Smooth muscle cell of bladder (primary cell): ENCODE measurements around the gene ZNF792. TPM values are rescaled to one million over a fixed set of nuclear protein-coding genes. Genes with fewer than 3 reads are reported as not detected.

Experiments used
- total RNA-seq: library from RNA; depleted of rRNA; stranded (reverse); fragments of >200 nt; gene quantifications from 2 replicates; pipeline ENCODE4 v1.2.3, GENCODE V29; 2014

Gene ZNF792
- total RNA-seq, result 3.7 and 4.2 TPM in 2 replicates

DNA sequence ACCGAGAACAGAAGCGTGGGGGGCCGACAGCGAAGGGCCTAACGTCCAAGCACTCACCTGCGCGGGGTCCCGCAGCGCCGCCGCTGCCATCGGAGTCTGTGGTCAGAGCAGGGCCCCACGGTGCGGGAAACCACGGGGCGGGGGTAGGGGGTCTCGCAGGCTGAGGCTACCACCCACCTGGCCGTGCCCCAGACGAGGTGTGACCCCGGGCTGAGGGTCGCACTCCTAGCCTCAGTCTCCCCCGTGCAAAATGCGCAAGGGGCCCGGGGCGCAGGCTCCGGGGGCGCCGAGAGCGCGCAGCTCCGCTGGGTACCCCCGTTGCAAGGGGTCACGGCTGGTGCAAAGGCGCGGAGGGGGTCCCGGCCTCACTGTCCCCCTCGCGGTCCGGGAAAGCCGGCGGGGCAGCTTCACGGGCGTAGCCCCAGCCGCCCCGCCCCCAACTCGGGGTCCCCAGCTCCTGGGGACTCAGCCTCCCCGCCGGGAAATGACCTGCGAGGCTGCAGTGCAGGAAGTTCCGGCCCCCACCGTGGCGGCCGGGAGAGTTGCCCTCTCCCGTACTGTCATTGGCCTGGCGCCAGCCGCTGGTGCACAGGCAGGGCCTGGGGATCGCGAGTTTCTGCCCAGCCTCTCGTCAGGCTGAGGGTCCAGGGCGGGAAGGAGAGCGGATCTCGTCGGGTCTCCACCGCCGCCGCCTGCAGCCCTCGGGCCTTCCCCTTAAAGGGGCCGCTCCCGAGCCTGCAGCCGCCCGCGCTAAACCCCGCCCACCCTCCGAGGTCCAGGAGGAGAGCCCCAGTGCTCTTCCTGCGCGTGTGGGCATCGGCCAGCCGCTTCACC lies at the start of gene ZNF792:
Gene ZNF792, minus strand, starts transcription at position 657 of the 834 bp plus-strand sequence. Its CDS starts 567 bp downstream, at position 90.

GRCh38 chr19:34999498-35000337 lies 35.7 kb upstream of the ZNF792 start, which contains the start of gene GRAMD1A:
TSS of gene GRAMD1A (plus strand) at chr19:35000323. CDS start at chr19:35000479, 156 bp downstream.

GRCh38 chr19:34926685-34927375 lies 37.2 kb downstream of the ZNF792 start, which contains the start of gene ZNF30:
TSS of gene ZNF30 (plus strand) at chr19:34926903. CDS start at chr19:34929948, 3,045 bp downstream.

Other genes starting within 250 kb of the ZNF792 start
- 14.6 and 16.1 TPM in 2 replicates for gene ZNF181, start 230.0 kb downstream of the ZNF792 start, total RNA-seq
- 4.7 and 5.3 TPM in 2 replicates for gene ZNF599, start 191.0 kb downstream of the ZNF792 start, total RNA-seq
- 2.2 and 2.3 TPM in 2 replicates for gene ZNF30, start 37.3 kb downstream of the ZNF792 start, total RNA-seq
- gene GRAMD1A, start 36.1 kb upstream of the ZNF792 start, total RNA-seq, result 22.7 and 24.0 TPM in 2 replicates
- gene SCN1B, start 66.2 kb upstream of the ZNF792 start, total RNA-seq, result 6.0 and 8.1 TPM in 2 replicates
- under 0.01 and 0.18 TPM in 2 replicates for gene HPN, start 77.5 kb upstream of the ZNF792 start, total RNA-seq
- gene FXYD3, start 151.6 kb upstream of the ZNF792 start, total RNA-seq, result 0.37 TPM in 1 of 2 replicates, not detected in the other
- 0.28 and 0.46 TPM in 2 replicates for gene LGI4, start 170.8 kb upstream of the ZNF792 start, total RNA-seq
- 2.4 and 2.6 TPM in 2 replicates for gene FXYD1, start 174.6 kb upstream of the ZNF792 start, total RNA-seq
- gene FXYD7, start 179.0 kb upstream of the ZNF792 start, total RNA-seq, result not detected in 2 replicates
- 24.1 and 24.6 TPM in 2 replicates for gene FXYD5, start 190.5 kb upstream of the ZNF792 start, total RNA-seq